Measurements from ENCODE around the gene MALRD1.
"Not testable (repeated sequence)": the region's sequence is repeated elsewhere in the genome, so short reads cannot be mapped to it uniquely, and the experiment has no call there.

Gene MALRD1

DNA sequence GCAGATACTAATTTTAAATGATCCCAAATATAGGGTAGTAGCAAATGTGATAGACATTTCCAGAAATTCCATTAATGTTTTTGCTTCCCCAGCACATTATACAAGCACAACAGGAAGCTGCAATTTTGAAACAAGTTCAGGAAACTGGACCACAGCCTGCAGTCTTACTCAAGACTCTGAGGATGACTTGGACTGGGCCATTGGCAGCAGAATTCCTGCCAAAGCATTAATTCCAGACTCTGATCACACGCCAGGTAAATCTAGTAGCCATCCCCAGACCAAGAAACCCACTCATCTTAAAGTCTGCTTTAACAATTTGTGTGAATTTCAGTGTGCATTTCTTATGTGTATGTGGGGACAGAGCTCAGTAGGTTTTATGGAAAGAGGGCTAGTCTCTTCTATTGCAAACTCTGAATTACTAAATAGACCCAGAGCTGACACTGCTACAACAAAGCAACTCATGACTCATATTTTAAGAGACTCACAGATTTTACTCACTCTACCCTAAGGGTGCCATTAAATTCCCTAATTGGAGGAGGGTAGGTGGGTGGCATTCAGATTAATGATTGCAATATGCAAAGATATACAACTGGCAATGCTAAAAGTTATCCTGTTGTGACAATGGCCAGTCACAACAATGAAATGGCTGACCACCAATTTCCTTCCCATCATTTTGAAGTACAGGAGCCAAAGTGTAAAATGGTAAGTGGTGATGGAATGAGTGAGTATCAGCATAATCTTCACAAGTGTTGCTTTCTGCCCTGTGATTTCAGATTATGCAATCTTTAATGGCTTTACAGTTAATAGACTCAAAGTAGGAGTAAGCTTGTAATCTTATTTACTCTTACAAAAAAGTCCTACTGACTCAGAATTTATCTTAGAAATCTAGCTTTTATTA, 450.0 kb downstream of the MALRD1 start:
- DNase-seq, result no peak

GRCh38 chr10:19499291-19499770, 450.7 kb downstream of the MALRD1 start:
- DNase-seq, result no peak

GRCh38 chr10:19500959-19501358, 452.4 kb downstream of the MALRD1 start:
- no peak for DNase-seq

GRCh38 chr10:19505320-19506312, 457.0 kb downstream of the MALRD1 start:
- DNase-seq, result no peak

DNA sequence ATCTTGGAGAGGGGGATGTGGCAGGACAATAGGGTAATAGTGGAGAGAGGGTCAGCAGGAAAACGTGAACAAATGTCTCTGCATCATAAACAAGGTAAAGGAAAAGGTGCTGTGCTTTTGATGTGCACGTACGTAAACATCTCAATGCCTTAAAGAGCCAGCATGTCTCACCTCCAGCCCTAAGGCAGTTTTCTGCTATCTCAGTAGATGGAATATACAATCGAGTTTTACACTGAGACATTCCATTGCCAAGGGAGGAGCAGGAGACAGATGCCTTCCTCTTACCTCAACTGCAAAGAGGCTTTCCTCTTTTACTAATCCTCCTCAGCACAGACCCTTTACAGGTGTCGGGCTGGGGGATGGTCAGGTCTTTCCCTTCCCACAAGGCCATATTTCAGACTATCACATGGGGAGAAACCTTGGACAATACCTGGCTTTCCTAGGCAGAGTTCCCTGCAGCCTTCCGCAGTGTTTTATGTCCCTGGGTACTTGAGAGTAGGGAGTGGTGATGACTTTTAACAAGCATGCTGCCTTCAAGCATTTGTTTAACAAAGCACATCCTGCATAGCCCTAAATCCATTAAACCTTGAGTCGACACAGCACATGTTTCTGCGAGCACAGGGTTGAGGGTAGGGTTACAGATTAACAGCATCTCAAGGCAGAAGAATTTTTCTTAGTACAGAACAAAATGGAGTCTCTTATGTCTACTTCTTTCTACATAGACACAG, 461.6 kb downstream of the MALRD1 start:
- DNase-seq, result not testable (repeated sequence)

DNA sequence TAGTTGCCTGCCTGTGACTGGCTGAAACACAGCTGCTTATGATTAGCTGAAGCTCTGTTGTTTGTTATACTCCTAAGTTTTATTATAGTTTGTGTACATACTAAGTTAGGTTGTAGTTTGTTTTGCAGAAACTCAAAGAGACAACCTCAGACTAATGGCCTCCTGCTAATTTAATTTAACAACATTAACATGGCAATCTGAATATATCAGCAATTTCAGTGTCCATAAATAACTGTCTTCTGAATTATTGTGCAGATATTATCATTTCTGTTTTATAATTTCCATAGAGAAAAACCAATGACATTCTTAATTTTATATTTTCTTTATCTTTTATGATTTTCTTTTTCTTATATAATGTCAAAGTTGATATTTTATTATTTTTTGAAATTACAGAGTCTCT, 469.5 kb downstream of the MALRD1 start:
- no peak for DNase-seq

GRCh38 chr10:19518632-19519031, 470.0 kb downstream of the MALRD1 start:
- DNase-seq, result no peak

GRCh38 chr10:19531324-19531723, 482.7 kb downstream of the MALRD1 start:
- DNase-seq, result no peak

- no peak for DNase-seq
Observed at GRCh38 chr10:19532411-19532810, 483.8 kb downstream of the MALRD1 start.

- DNase-seq, result no peak
Observed at GRCh38 chr10:19541299-19541698, 492.7 kb downstream of the MALRD1 start.

DNA sequence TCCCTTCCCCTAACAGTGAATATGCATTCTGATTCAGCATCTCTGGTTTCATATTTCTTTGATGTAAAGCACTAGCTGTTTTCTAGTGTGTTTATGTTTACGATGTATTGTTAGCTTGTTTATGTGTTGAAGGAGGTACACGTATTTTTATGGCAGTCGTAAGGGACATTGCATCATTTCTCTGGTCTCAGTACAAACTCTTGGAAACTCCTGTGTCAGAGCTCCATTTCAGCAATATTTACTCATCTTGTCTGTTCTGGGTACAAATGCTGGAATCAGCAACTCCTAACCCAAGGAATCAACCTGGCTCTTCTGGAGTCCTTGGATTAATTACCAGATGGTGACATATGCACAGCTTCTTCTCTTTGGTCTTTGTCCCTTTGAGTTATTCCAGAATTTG, 497.6 kb downstream of the MALRD1 start:
- no peak for DNase-seq

DNA sequence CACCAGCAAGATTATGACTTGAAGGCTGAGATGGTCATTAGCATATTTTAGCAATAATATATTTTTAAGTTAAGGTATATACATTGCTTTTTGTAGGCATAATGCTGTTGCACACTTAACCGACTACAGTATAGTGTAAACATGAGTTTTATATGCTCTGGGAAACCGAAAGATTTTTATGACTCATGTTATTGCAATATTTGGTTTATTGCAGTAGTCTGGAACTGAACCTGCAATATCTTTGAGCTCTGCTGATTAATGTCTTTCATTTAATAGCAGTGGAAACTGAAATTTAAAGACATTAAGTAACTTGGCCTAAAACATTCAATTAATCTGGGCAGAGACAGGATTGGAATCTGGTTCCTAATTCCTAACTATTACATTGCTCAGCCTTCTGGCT, 500.9 kb downstream of the MALRD1 start:
- no peak for DNase-seq

DNA sequence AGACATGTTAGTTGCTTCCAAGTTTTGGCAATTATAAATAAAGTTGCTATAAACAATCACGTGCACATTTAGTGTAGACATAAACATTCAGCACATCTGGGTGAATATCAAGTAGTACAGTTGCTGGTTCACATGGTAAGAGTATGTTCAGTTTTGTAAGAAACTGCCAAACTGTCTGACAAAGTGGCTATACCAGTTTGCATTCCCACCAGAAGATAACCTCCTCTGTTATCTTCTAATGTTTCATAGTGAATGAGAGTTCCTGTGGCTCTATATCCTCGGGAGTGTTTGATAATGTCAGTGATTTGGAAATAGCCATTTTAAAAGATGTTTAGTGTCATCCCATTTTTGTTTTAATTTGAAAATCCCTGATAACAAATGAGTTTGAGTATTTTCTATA, 508.1 kb downstream of the MALRD1 start:
- DNase-seq, result no peak

DNA sequence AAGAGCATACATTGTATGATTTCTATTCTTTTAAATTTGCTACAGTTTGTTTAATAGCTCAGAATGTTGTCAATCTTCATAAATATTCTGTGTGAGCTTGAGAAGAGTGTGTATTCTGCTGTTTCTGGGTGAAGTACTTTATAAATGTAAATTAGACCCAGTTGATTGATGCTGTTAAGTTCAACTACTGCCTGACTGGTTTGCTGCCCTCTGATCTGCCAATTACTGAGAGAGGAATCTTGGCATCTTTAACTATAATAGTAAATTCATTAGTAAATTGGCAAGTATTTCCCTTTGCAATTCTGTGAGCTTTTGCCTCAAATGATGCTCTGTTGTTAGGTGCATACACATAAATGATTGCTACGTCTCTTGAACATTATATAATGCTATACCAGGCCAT, 512.6 kb downstream of the MALRD1 start:
- no peak for DNase-seq

- no peak for DNase-seq
Observed at GRCh38 chr10:19563388-19564141, 515.0 kb downstream of the MALRD1 start.

DNA sequence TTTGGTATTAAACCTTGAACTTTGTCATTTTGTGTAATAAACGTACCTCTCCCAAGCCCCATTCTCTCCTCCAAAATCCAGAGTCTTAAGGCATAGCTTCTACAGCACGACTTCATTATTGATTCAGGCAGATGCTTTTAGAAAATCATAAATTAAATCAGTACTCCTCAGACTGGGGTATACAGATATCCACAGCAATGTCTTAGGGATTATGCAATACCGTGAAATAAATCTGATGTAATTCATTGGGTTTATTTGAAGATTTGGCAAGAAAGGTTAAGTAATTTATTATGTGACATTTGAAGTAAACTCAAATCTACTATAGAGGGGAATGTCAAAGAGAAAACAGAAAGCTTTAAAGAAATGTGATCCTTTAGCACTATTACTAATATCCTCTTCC, 521.5 kb downstream of the MALRD1 start:
- DNase-seq, result no peak

GRCh38 chr10:19570991-19571390, 522.4 kb downstream of the MALRD1 start:
- DNase-seq, result no peak

DNA sequence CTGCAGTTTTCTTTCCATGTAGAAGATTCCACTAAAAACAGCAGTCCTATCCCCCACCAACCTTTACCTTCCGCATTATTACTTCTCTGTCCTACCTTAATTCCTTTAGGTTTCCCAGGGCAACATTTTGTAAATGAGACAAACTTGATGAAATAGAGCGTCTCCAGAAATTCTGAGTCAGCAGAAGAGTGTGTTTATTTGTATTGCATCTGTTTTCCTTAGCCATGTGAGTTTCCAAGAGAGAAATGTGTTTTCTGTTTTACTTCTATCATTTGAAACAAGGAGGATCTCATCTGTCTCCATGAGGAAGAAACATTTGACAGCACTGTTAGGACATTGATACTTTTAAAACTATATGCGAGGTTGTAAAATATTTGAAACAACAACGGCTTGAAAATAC, 523.5 kb downstream of the MALRD1 start:
- no peak for DNase-seq

- no peak for DNase-seq
Observed at GRCh38 chr10:19576576-19576975, 528.0 kb downstream of the MALRD1 start.

DNA sequence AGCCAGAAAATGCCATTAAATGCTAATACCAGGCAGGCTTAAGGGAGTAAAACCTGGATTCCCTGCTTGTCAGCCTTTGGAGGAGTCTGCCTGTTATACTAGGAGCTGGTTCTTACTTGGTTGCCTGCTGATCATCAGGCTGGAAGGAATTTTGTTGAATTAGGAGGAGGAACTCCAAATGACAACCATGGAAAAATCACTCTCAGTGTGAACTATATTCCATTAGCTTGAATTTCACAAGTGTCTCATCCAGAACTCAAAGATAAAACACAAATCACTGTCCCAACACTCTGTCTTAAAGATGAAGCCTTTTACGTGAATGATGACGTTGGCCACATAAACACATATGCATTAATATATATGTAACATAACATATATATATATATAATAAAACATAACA, 528.8 kb downstream of the MALRD1 start:
- DNase-seq, result no peak

- no peak for DNase-seq
Observed at GRCh38 chr10:19577807-19578206, 529.2 kb downstream of the MALRD1 start.

- no peak for DNase-seq
Observed at GRCh38 chr10:19578571-19578970, 530.0 kb downstream of the MALRD1 start.
